GM21737 (cell line): ENCODE measurements around the gene RXFP1.

Source experiments
- ATAC-seq: cut with Tn5 transposase; IDR thresholded peaks from one replicate; pipeline ENCODE4 v1.9.1; 2021; ENCODE audit warnings: mild to moderate bottlenecking, moderate library complexity; ENCODE audit not compliant: unreplicated experiment

Gene RXFP1

DNA sequence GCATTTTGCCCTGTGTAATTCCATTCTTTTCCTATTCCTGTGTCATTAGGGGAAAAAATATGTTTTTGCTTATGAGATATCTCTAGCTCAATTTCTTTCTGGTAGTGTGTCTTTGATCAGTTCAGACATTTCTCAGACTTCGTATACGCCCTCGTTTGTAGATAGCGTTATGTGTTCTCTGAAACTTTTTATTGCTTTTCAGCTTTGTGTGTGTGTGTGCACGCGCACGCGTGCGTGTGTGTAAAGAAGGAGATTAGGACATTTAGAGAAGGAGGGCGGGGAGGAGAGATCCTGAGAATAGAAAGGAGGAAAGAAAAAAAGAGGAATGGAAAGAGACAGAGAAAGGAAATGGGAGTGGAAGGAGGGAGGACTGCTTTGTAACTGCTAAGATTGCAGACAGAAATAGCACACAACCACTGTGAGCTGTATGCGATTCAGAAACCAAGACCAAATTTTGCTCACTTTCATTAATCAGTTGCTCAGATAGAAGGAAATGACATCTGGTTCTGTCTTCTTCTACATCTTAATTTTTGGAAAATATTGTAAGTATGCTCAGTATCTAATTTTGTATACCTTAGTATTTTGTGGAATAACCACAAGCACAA is at the start of gene RXFP1:
Gene RXFP1, plus strand, starts transcription at position 399 of the 605 bp plus-strand sequence. Its CDS starts 95 bp downstream, at position 494.
- ATAC-seq = no peak

DNA sequence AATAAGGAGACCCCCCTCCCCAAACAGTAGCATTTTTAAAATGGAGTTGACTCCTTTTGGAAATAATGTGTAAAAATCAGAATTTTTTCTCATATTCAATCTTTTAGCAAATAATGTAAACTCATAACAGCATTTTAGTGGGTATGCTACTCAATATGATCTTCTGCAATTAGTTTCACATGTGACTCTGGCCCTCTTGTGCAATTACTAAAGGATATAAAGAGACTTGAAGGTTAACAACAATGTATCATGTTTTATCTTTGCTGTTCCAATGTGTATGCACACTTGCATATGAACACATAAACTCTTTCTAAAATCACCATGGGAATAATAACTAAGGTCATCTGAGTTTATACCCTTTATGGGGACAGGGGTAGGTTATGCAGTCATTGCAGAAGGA is 39.9 kb upstream of the RXFP1 start:
- ATAC-seq = no peak

DNA sequence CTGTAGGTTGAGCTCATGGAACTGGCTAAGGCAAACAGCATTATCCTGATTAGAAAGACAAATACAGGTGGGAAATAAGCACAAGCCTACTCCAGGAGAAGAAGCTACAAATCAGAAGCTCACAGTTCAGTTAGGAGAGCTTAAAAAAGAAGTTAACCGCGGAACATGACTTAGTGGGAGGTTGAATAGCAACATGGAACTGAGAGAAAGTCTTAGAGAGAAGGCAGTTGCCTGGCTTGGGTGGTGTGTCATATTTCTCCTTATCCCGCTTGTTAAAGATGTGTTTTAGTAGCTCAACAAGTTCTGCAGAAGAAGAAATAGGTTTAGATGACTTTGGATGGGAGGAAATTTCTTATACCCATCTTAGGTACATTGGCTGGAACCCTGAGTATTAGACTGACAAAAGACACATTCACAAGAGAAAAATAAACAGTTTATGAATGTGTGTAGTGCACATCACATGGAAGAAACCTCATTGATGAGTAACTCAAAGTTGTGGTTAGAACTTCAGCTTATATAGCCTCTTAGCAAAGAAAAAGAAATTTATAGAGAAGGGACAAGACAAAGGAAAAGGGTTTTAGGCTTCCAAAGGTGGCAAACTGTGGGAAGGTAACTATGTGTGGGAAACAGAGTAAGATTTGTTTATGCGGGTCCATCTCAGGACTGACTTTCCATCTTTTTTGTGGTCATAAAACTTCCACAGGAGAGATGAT is 37.4 kb upstream of the RXFP1 start:
- no peak for ATAC-seq

- ATAC-seq = no peak
These were observed 31.1 kb upstream of the RXFP1 start for GRCh38 chr4:158490629-158491028.

- ATAC-seq = no peak
These were observed 29.3 kb upstream of the RXFP1 start for GRCh38 chr4:158492391-158492790.

DNA sequence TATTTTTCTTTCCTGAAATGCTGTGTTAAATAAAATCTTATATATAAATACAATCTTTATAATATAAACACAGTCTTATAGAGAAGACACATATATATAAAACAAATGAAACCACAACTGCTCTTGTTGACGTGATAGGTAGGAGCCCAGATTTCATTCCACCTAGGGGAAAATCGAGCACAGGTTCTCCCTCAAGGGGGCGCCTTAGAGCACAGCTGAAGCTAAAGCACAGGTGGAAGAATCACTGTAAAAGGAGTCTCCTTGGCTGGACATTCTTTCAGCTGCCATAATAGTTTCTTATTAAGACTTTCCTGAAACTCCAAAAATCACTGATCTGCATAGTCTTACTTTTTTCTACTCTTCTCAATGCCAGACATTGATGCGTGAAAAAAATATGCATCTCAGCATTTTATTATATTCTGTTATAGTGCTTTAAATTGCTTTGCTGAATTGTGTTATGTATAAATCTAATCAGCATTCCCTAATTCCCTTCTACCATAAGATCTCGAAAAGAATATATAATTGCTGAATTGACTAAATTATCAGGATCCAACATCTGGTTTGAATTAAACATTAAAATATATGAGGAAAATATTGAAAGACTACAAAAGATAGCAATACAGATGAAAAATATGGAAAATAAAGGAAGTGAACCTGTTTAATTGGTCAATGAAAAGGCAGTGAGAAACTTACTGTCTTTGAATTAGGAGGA is 25.5 kb upstream of the RXFP1 start:
- no peak for ATAC-seq

DNA sequence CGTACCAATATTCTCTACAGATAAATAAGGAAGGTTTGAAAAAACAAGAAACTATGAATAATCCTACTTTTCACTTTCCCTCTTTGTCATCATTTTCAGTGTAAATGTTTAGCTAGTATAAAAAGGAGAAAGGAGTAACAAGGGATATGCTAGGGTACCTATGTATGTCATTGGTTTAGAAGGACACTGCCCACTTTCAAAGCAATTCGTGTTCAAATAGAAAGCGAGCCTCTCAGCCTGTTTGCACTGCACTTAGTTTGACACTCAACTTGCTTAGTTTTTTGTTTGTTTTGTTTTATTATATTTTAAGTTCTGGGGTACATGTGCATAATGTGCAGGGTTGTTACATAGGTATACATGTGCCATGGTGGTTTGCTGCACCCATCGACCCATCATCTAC is 21.6 kb upstream of the RXFP1 start:
- no peak for ATAC-seq

- ATAC-seq = no peak
These were observed 8.4 kb upstream of the RXFP1 start for GRCh38 chr4:158513256-158513655.

DNA sequence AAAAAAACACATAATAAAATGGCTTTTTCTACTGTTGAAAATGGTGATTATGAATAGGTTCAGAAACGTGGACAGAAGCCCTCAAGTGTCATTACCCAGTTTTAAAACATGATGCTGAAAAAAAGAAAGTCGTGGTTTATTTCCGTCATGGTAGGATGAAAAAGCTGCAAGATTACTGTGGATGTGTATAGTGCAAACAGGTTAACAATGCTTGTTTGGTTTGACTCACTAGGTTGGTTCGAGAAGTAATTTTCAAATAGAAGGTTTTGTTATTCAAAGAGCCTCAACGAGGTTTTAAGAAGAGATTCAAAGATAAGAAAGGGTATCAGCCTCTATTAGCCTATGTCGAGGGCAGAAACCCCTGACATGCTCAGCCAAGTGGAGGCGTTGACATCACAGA is 2.5 kb upstream of the RXFP1 start:
- no peak for ATAC-seq

DNA sequence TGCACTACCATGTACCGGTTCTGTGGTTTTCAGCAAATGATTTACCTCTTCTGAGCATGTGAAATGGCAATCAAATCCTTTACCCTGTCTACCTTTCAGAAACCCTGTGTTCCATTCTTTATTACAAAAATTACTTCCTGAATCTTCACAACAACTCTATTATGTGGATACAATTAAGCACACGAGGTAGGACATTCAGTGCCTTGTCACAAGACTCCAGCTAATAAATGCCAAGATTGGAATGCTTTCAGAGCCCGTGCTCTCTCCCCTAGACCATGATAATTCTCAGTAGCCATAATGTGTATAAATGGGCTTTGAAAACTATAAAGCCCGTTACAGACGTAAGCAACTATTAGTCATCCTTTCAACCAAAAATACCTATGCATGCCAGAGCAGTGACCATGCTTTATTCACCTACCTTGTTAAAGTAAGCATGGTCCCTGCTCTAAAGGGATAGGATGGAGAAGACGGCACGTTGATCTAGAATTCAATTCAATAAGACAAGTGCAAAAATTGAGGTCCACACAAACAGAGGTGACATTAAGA is 2.4 kb downstream of the RXFP1 start:
- no peak for ATAC-seq

- ATAC-seq = no peak
These were observed 5.8 kb downstream of the RXFP1 start for GRCh38 chr4:158527516-158527915.

- no peak for ATAC-seq
These were observed 7.8 kb downstream of the RXFP1 start for GRCh38 chr4:158529505-158529904.

- no peak for ATAC-seq
These were observed 8.7 kb downstream of the RXFP1 start for GRCh38 chr4:158530381-158530780.

GRCh38 chr4:158530898-158531297 is 9.2 kb downstream of the RXFP1 start:
- no peak for ATAC-seq

- no peak for ATAC-seq
These were observed 11.0 kb downstream of the RXFP1 start for GRCh38 chr4:158532556-158533231.

GRCh38 chr4:158534727-158535126 is 13.0 kb downstream of the RXFP1 start:
- ATAC-seq = no peak

DNA sequence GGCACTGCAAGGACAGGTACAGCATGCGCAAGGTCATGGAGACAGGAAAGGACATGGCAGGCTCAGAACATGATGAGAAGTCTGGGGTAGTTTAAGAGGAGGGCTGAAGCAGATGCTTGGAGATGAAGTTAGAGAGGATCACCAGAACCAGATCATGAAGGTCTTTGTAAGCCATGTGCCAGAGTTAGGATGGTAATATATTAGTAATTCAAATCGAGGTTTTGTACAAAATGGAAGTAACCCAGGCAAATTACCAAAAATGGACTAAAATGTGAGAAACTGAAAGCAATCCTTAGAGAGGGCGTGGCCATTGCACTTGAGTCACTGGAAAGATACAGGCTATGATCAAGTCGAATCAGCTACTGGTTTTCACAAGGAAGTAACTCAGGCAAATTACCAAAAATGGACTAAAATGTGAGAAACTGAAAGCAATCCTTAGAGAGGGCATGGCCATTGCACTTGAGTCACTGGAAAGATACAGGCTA is 13.5 kb downstream of the RXFP1 start:
- ATAC-seq = no peak

DNA sequence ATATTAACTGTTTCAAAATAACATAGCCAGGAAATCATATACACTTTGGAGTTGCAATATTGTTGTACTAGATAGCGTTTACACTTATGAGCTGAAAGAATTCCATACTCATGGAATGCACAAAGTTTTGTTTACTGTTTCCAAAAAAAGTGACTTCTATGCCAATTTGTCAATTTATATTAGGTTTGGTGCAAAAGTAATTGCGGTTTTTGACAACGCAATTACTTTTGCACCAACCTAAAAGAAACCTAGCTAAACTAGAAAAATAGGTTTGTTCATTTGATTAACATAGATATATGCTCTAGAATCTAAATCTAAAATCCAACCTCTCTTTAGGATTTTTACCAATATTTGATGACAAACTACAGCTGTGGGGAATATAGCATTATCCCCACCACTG is 15.2 kb downstream of the RXFP1 start:
- no peak for ATAC-seq

GRCh38 chr4:158538176-158538575 is 16.5 kb downstream of the RXFP1 start:
- ATAC-seq = no peak

DNA sequence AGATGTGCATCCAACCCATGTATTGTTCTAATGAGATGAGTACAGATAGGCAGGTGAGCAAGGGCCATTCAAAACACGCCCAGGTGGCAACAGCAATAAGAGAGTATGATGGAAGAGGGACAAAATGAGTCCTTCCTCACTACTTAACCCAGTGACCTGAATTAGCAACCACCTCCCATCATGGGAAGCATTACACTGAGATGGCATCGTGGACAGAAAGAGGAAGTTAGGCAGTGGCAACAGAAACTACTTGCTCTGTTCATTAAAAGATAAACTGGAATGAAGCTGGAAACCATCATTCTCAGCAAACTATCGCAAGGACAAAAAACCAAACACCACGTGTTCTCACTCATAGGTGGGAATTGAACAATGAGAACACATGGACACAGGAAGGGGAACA is 17.2 kb downstream of the RXFP1 start:
- no peak for ATAC-seq
